NCI-H1417 (cell line): Measurements from ENCODE around the gene EME1.
"Not testable (repeated sequence)": the region's sequence is repeated elsewhere in the genome, so short reads cannot be mapped to it uniquely, and the experiment has no call there.

Source experiments
- DNase-seq, 3 experiments: peaks; one replicate each; lab custom pipeline; 2025; lab: John Stamatoyannopoulos, UW

EME1 gene

DNA sequence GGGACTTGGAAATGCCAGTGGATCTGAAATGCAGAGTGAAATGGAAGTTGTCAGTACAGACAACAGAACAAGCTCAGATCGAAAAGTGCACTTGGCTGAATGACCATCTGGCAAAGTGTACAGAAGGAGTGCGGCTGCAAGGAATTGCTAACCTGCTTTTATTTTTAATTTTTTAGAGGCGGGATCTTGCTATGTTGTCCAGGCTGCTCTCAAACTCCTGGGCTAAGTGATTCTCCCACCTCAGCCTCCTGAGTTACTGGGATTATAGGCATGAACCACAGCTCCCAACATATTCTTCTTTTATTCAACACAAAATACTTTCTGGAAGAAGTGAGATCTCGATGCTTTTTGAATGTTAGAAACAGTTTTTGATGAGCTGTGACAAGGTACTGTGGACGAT, 20.7 kb downstream of the EME1 start:
- DNase-seq, result no peak

DNA sequence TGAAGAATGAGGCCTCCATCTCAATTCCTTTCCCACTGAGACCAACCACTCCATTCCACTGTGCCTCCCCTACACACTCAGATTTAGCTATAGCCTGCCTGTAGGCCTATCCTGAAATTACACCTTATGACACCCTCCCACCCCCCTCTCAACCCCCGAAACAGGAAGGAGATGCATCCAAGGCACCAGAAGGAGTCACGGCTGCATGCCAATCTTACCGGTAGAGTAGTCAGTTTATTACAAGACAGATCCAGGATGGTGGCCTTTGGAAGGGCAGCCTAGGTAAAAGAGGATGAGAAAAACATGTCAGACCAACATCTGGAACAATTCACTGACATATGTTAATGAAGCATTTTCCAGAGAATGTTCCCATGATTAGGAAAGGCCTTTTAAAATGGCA, 21.7 kb downstream of the EME1 start:
- DNase-seq, result no peak

DNA sequence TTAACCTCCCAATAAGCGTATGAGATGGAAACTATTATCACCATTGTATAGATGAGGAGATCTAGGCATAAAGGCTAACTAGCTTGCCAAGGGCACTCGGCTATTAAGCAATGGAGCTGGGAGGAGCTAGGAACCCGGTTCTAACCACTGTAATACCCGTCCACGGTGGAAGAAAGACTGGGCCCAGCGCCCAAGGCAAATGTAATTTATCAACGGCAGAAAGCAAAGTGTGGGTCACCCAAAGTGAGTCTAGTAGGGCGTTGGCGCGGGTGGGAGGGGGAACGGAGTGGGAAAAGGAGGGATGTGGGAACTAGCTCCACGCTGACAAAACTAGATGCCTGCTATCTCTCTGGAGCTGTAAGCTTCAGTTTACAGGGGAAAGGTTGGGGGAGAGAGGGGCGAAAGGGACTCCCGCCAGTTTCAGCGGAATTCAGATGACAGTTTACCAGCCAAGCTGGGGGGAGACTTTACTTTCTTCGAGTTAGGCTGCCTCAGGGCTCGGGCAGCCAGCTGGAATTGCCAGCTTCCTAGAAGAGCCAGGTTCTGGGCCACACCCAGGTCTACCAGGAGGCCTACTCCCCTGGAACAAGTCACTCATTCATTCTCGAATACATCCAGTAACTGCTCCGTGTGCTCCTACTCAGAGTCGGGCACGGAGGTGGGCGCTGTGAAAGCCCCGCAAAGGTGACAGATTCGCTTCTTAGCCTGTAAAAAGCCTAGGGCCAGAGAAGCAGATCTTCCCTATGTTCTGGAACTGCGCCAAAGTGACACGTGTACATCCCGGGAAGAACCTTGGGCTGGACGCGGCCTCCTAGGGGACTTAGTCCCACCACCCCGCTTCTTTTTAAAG, 23.5 kb downstream of the EME1 start:
- peak; percentile 26 to 65 (median 58) for DNase-seq

DNA sequence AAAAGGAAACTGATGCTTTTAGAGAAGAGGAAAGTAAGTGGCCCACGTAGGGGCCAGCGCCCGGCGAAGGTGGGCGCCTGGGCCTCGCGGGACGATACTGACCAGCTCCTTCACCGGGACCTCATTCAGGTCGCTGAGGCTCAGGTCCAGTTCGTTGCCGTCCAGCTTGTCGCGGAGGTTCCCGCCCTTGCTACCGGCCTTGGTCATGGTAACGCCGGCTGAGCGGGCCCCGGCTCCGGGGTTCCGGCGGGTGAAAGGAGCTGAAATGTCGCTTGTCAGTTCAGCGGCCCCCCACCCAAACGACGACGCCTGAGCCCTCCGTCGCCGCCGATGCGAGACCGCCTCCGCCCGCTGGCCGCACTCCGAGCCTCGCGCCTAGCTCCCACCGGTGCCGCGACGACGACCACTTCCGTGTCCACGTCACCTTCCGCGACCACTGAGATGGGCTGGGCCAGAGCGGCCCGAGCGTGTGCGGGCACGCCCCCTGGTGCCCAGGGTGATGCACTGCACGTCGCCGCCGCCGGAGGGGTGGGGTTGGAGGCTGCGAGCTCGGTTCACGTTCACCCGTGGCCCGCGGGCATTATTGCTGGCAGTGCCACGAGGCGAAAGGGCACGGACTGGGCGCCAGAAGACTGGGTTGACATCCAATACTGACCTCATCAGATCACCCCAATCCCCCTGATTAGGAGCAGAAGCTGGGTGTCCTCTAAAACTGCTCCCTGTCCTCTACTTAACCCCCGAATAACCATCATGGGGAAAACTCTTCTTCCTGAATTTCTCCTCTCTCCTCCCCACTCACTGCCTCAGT, 24.3 kb downstream of the EME1 start, which contains the start of gene LRRC59:
Gene LRRC59, minus strand, starts transcription at position 413 of the 808 bp plus-strand sequence. Its CDS starts 206 bp downstream, at position 207.
- peak; percentile 79 to 87 (median 83) for DNase-seq

DNA sequence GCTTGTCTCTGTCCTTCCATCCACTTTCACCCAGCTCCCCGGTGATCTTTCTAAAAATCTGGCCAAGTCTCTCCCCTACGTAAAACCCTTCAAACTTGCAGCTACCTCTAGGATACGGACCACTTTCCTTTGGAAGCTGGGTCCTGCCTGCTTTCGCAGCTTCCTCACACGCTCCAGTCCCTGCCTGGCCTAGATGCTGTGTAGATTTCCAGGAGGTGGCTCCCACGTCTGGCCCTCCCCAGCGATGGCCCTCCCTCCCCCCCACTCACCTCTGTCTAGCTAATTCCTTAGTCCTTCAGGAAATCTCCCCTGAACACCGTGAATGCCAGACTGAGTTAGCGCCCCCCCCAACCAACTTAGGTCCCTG, 24.9 kb downstream of the EME1 start:
- DNase-seq, result no peak

DNA sequence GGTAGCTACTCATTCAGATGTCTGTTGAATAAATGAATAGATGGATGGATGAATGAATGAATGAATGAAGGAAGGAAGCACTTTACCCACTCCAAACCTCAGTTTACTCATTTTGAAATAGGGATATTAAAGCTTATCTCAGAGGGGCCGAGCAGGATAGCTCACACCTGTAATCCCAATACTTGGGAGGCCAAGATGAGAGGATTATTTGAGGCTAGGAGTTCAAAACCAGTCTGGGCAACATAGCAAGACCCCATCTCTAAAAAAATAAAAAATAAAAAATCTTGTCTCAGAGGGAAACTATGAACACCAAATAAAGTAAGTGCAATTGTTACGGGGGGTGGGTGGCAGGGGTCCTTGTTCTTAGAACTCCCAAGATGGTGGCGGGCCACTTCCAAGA, 25.6 kb downstream of the EME1 start:
- DNase-seq, result not testable (repeated sequence)

DNA sequence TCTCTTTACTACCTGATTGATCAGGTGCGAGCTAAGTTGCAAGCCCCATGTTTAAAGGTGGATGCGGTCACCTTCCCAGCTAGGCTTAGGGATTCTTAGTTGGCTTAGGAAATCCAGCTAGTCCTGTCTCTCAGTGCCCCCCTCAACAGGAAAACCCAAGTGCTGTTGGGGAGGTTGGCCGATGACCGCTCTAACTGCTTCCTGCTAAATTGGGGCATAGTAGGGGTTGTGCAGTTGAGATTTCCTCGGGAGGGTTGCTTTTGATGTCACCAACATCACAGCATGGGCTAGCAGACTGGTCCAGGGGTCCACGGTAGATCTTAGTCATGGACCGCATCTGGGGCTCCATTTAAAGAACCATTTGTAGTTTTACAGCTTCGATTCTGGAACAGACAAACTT, 26.6 kb downstream of the EME1 start:
- DNase-seq, result not testable (repeated sequence)

DNA sequence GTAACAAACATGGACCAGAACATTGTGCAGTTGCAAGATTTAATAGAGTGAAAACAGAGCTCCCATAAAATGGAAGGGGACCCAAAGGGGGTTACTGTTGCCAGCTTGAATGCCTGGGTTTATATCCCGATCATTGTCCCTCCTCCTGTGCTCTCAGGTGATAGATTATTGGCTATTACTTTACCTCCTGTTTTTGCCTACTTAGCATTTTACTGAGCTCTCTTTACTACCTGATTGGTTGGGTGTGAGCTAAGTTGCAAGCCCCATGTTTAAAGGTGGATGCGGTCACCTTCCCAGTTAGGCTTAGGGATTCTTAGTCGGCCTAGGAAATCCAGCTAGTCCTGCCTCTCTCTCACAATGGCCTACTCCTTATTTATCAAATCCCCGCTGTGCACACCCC, 32.3 kb downstream of the EME1 start:
- not testable (repeated sequence) for DNase-seq

DNA sequence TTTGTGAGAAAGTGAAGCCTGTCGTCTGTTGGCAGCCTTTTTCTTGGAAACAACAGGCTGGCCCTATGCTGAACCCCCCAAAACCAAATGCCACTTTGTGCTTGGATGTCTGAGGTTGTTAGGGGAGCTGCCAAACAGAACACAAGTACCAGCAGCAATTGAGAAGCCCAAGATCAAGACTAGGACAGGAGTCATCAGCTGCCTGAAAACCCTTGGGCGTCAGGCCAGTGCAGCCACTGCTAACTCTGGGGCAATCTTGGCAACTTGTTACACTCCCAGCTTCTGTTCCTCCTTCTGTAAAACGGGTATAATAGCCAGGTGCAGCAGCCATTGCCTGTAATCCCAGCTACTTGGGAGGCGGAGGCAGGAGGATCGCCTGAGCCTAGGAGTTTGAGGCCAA, 33.5 kb downstream of the EME1 start:
- DNase-seq, result no peak

DNA sequence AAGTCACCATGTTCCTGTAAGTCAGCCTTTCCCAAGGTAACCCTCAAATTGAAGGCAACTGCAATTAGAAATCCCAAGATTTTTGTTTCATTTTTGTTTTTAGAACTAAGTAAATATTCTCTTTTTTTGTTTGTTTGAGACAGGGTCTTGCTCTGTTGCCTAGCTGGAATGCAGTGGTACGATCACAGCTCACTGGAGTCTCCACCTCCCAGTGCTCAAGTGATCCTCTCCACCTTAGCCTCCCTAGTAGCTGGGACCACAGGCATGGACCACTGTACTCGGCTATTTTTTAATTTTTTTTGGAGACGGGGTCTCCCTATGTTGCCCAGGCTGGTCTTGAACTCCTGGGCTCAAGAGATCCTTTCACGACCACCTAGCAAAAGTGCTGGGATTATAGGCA, 34.9 kb downstream of the EME1 start:
- DNase-seq, result no peak

DNA sequence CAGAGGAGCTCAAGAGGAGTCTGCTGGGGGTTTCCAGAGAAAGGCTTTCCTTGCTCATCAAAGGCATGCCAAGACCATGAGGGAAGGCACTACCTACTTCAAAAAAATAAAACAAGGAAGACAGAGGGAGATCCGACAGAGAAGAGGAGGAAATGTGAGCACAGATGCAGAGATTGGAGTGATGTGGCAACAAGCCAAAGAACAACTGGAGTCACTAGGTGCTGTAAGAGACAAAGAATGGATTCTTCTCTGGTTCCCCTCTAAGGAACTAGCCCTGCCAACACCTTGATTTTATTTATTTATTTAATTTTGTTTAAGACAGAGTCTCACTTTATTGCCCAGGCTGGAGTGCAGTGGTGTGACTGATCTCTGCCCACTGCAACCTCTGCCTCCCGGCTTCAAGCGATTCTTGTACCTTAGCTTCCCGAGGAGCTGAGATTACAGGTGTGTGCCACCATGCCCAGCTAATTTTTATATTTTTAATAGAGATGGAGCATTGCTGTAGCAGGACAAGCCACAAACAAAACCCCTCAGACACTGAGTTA, 39.2 kb downstream of the EME1 start:
- no peak for DNase-seq

DNA sequence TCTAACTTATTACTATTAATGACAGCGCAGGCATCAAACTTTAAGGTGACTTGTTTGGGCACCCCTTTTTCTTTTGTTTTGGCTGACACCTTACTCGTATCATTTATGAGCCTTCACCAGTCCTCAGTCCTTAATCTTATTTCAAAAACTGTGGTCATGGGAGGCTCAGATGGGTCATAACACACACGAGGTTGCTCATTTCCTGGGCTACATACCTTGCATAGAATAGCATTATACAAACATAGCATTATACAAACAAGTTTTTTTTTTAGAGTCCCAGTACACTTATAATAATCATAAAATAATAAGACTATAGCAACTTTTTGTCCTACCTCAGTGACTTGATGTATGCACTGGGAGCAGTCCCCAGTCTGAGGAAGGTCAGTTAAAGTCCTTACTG, 41.8 kb downstream of the EME1 start:
- DNase-seq, result no peak

DNA sequence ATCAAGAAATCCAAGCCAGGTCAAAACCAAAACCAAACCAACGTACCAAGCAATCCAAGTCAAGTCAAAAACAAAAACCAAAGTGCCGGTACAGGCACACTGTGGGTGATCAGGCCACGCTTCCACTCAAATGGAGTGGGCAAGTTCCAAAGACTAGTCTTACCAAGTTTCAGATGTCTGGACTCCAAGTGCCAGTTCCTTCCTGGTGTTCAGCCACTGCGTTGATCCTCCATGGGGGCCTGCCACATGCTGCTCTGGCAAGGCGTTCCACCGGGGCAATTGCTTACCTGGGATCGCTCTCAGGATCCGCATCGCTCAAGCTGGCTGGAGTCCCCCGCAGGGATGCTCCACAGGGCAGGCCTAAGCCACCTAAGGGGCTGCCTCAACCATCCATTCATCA, 46.5 kb downstream of the EME1 start:
- DNase-seq, result not testable (repeated sequence)

DNA sequence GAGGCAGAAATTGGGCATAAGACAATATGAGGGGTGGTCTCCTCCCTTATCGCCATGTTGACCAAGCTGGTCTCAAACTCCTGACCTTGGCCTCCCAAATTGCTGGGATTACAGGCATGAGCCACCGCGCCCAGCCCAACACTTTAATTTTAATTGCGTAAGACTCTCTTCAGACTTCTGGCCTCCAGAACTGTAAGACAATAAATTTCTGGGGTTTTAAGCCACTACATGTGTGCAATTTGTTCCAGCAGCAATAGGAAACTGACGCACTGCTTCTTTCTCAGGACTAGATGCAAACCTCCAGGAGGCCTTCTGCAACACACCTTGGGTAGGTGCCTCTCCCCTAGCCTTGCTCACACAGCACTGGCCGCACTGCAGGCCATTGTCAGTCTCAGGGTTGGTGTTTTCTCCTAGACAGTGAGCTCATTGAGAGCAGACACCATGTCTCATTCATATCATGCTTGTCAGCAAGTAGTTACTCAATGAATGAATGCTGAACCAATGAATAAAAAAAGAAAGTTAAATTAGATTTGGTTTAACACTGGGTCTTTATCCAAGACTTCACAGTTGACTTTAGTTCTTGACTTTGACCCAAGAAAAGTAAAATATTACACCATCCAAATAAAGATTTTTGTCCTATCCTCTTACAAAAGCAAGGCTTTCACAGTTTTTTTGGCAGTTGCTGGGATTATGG, 47.5 kb downstream of the EME1 start:
- DNase-seq, result no peak

DNA sequence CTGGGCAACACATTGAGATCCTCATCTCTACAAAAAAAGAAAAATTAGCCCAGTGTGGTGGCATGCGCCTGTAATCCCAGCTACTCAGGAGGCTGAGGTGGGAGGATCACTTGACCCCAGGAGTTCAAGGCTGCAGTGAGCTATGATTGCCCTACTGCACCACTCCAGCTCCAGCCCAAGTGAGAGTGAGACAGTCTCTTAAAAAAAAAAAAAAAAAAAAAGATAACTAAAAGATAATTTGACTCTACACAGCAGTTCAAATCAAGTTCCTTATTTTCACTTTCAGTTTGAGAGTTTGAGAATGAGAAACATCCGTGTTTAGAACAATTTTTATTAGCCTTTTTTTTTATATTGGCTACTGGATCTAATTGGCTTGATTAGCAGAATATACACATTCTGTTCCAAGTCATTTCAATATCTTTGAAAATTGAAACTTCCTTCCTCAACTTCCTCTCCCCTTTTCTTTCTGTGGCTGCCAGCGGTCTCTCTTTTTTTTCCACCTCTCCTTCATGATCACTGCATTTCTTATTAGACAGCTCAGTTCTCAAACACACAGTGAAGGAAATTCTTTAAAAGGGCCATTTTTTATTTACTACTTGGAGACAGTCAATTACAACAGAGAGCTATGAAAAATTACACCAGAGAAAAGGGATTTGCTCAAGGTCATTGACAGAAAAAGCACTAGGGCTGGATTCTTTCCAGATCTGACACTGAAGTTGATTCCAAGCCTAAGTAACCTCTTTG, 48.5 kb downstream of the EME1 start:
- DNase-seq, result no peak

DNA sequence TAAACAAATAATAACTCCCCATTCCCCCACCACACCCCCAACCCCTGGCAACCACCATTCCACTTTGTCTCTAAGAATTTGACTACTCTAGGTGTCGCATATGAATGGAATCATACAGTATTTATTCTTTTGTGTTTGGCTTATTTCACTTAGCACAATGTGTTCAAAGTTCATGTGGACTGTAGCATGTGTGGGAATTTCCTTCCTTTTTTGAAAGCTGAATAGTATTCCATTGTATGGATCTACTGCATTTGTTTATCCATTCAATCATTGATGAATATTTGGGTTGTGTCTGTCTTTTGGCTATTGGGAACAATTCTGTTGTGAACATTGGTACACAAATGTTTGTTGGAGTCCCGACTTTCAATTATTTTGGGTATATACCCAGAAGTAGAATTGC, 49.7 kb downstream of the EME1 start:
- no peak for DNase-seq

DNA sequence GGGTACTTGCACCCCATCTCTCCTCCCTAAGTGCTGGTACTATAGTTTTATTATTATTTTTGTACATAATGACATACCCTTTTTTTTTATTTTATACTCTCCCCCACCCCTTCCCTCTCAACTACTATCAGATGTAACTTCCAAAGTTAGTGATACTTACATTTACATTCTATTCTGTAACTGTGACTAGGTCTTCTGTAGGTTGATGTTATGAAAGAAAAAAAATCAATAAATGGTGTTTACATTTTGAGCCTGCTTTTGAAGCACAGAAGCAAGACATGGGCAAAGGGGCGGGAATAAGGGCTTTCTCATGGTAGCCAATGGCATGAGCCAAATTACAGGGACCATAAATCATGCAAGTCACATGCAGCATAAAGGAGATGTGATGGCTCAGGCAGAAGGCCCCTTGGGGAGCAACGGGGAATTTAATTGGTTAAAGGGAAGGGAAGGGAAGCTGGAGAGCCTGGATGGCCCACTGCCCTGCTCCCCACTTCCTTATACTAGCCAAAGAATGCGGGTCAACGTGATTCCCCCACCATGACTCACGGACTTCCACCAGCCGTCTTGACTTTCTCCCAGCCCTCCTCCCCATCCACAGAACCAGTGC, 50.6 kb downstream of the EME1 start:
- peak; percentile 8 to 73 (median 69) for DNase-seq

DNA sequence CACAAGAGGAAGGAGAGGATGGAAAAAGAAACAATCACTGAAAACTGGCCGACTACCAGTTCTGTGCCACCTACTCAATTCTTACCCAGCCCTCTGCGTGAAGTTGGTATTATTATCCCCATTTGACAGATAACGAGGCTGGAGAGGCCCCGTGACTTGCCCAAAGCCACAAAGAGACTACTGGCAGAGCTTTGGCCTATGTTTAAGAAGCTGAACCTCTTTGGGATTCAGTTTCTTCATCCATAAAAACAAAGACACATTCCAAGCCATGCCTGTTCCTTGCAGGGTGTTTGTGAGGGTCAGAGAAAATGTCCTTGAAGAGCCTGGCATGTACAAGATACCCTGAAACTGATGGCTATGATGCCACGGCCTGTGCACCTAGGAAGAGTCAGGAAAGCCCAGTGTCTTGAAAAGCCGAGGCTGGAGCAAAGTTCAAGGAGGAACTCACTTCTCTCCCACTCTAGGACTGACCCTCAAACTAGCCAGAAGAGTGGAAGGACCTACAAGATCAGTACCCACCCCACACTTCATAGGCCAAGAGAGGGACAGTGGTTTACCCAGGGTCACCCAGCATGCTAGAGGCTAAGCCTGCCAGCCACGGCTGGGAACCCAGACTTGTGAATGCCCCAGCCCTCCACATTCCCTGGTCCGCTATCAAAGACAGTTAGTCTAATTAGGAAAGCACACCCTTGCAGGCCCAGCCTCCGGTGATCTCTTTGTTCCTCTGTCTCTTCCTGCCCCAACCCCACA, 51.4 kb downstream of the EME1 start:
- DNase-seq, result no peak

DNA sequence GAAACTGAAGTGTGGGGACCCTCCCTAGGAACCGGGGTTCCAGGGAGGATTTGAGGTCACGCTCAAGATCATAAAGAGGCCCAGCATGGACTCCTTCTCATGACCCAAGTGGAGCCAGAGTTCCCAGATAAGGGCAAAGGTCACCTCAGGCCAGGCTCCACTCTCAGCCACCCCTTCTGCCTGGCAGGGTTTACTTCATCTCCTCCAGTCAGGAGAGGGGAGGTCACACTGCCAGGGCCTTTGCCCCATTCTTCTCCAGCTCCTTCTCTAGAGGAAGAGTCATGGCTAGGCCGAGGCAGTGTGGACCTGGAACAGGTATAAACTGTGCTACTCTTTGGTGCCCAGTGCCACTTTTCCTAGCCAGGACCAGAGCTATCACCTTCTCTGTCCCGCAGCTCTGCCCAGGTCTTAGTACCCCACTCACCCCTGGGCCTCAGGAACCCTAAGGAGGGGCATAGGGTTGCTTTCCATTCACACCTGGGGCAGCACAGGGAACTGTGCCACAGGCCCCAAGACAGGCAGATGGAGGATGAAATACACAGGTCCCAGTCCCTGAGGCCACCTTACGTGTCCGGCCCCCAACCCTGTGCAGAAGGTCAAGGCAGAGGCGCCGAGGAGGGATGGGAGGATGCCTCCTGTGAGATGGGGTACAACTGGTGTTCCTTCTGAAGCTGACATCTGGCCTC, 52.1 kb downstream of the EME1 start:
- DNase-seq, result no peak
